Sciatic nerve (tissue), 2 donors: ENCODE measurements around the gene TMEM98. TPM values are rescaled to one million over a fixed set of nuclear protein-coding genes. Genes with fewer than 3 reads are reported as not detected.
"Not testable (repeated sequence)": the region's sequence is repeated elsewhere in the genome, so short reads cannot be mapped to it uniquely, and the experiment has no call there.

Experiments used
- ATAC-seq: fragments of 200-7000 bp; cut with Tn5 transposase; one replicate; pipeline ENCODE4 v1.9.1; 2020; ENCODE audit warnings: mild to moderate bottlenecking, moderate library complexity
- DNase-seq: peaks from one replicate; pipeline ENCODE4 v3.0.0-alpha.2; 2020; ENCODE audit warnings: low spot score
- intact Hi-C: fragments of 100-400 bp; cut with DNase I; formaldehyde crosslinking; loops from one replicate; pipeline ENCODE4 v1.14.2; 2022
- total RNA-seq: library from RNA; stranded (reverse); fragmentation: NEBNext Ultra II Directional; extraction: Animal tissue kit (Norgen Biotek cat#: 25700); gene quantifications from one replicate; pipeline ENCODE4 v1.2.1, GENCODE V29; 2021
- donor health status: DM: no; HTN: no; CAD: no.
- donor health status: DM: no; HTN: no; CAD: no.

The TMEM98 gene
- total RNA-seq, 1 donor from 2014 or later = 123 TPM

GRCh38 chr17:32912218-32912897 is 15.6 kb upstream of the TMEM98 start:
- DNase-seq = peak; percentile 62
- intact Hi-C loops = no loop called here
- ATAC-seq = peak; percentile 92

GRCh38 chr17:32913593-32913992 is 14.4 kb upstream of the TMEM98 start:
- DNase-seq = no peak
- intact Hi-C loops = no loop called here
- no peak for ATAC-seq

DNA sequence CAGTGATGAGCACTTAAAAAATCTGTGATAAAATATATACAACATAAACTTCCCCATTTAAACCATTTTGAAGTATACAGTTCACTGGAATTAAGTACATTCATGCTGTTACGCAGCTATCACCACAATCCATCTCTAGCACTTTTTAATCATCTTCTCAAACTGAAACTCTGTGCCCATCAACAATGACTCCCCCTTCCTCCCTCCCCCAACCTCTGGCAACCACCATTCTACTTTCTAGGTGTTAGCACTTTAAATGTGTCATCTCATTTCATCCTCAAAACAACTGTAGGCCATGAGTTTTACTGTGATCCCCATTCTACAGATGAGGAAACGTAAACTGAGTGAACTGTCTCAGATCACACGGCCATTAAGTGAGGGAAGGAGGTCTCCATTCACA is 13.8 kb upstream of the TMEM98 start:
- intact Hi-C loops = no loop called here
- no peak for ATAC-seq
- no peak for DNase-seq

DNA sequence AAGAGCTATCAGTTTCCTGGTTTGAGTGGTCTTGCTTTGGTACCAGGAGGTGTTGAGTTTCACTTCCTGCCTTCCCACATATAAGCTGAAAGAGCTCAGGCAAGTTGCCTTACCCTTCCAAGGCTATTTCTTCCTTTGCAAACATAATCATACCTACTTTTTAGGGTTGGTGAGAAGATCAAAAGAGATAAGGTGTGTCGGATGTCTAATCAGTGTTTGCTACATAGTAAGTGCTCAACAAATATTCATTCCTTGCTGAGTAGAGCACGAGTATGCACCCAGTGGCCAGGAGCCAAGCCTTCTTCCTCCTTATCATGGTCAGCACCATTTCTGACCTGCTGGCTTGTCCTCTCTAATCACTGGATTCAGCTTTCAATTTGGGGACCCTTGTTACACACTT is 12.7 kb upstream of the TMEM98 start:
- intact Hi-C loops = no loop called here
- ATAC-seq = no peak

GRCh38 chr17:32916134-32916533 is 11.8 kb upstream of the TMEM98 start:
- intact Hi-C loops = no loop called here
- no peak for DNase-seq
- ATAC-seq = no peak

More for the DNA sequence above, 12.7 kb upstream of the TMEM98 start:
- DNase-seq = no peak

- DNase-seq = no peak
- no peak for ATAC-seq
- intact Hi-C loops = no loop called here
These were observed 10.9 kb upstream of the TMEM98 start for GRCh38 chr17:32917081-32917480.

GRCh38 chr17:32917842-32918241 is 10.1 kb upstream of the TMEM98 start:
- intact Hi-C loops = no loop called here
- DNase-seq (no peak), ATAC-seq (no peak)

- ATAC-seq, DNase-seq, intact Hi-C loops: not testable (repeated sequence)
These were observed 8.1 kb upstream of the TMEM98 start for GRCh38 chr17:32919876-32920275.

DNA sequence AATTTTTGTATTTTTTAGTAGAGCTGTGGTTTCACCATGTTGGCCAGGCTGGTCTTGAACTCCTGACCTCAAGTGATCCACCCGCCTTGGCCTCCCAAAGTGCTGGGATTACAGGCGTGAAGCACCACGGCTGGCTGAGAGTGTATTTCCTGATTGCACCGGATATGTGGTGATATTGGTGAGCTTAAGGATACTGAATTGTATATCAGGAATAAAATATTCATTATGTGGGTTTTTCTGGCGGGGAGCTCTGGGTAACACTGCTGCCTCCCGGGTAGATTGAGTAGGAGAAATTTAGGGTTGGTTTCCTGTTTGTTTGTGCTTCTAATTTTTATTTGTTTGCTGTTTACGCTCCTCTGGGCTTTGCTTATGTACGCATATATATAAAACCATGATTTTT is 7.7 kb upstream of the TMEM98 start:
- no peak for DNase-seq
- no peak for ATAC-seq
- intact Hi-C loops = no loop called here

- no peak for ATAC-seq
- no peak for DNase-seq
- intact Hi-C loops = no loop called here
These were observed 6.9 kb upstream of the TMEM98 start for GRCh38 chr17:32921017-32921416.

DNA sequence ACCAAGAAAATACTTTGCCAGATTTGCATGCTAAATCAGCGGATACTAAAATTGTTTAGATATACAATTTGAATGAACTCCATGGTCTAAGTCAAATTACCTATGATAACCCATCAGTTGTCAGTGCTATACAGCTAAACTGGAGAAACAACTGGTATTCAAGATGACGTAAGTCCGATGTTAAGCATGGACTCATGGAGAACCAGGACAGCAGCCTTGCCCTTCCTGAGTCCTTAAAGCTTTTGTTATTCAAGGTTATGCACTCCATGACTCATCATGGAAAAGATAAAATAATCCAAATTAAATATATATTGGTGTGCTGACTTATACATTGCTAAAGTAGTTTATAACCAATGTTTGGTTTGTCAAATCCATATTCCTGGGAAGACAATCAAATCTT is 4.0 kb upstream of the TMEM98 start:
- ATAC-seq, DNase-seq, intact Hi-C loops: not testable (repeated sequence)

DNA sequence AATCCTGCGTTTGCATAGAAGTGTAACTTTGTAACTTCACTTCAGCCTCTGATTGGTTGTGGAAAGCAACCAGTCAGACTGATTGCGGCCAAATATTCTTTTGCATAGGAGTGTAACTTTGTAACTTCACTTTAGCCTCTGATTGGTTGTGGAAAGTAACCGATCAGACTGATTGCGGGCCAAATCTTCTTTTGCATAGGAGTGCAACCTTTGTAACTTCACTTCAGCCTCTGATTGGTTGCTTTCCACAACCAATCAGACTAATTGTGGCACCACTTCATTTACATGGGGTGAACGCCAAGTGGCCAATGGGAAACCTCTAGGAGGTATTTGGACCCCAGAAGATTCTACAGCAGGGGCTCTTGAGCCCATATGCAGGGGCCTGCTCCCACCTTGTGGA is 1.8 kb upstream of the TMEM98 start:
- ATAC-seq (no peak), DNase-seq (no peak)
- intact Hi-C loops = no loop called here

GRCh38 chr17:32926789-32927188 is 1.2 kb upstream of the TMEM98 start:
- intact Hi-C loops, DNase-seq, ATAC-seq: not testable (repeated sequence)

DNA sequence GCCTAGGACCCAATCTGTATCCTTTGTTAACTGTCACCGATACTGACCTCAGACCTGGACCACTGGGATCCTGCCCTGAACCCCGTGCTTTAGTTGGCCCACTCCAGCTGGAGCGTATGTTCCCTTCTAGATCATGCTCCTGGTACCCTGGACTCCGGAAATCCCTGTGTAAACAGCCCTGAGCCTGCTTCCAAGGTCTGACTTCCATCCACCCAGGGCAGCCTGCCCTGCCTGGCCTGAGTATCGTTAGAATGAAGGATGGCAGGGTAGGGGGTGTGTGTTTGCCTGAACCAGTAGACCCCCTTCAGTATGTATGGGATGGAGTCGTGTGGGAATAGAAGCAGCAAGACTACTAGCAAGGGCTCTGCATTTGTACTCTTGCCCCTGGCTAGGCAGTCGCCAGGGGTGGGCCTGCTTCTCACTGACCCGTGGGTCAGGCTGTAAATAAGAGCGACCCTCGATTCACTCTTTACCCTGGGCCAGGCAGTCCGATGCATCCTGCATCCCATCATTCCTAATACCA is 691 bp upstream of the TMEM98 start:
- intact Hi-C loops = no loop called here
- peak; percentile 39 for ATAC-seq
- DNase-seq = no peak

DNA sequence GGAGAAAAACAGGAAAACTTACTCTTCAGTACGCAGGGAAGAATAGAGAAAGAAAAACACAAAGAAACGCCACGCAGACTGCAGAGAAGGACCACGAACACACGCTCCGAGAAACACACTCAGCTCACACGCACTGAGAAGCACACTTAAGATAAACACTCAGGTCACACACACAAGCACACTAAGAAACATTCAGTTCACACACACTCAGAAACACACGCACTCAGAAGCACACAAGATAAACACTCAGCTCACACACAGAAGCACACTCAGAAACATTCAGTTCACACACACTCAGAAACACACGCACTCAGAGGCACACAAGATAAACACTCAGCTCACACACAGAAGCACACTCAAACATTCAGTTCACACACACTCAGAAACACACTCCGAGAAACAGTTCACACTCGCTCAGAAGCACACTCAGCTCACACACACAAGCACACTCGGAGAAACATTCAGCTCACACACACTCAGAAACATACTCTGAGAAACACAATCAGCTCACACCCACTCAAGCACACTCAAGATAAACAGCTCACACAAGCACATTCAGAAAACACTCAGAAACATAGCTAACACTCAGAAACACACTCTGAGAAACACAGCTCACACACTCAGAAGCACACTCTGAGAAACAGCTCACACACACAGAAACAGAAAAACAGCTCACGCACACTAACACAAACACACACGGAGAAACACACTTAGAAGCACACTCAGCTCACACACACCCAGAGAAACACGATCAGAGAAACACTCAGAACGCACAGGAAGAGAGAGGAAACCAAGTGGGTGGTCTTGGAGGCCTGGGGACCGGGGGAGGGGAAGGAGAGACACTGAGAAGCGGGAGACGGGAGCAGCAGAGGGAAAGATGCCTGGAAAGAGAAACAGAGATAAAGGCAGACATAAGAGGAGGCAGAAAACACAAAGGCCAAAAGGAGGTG is 908 bp downstream of the TMEM98 start:
- intact Hi-C loops = no loop called here
- no peak for DNase-seq
- ATAC-seq = peak; percentile 70

GRCh38 chr17:32929588-32929987 is 1.6 kb downstream of the TMEM98 start:
- DNase-seq (no peak), ATAC-seq (peak; percentile 26)
- intact Hi-C loops = no loop called here

GRCh38 chr17:32930512-32930911 is 2.6 kb downstream of the TMEM98 start:
- intact Hi-C loops = no loop called here
- DNase-seq = no peak
- ATAC-seq = no peak

- no peak for ATAC-seq
These were observed 3.7 kb downstream of the TMEM98 start for GRCh38 chr17:32931686-32932085.

DNA sequence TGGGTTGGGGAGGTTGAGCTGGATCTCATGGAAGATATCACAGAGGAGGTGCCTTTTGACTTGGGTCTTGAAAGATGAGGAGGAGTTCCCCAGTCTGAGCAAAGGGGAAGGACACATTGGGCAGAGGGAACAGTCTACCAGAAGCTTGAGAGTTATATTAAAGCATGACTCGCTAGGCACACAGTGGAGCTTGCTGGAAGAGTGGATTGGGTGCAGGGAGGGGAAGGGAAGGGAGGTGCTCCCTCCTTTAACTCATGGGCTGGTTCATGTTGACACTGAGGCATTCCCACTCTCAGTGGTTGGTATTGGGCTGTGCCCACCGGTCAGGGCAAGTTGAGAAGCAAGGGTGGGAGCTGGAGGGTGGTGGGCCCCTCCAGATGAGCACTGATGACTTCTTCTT is 5.9 kb downstream of the TMEM98 start:
- DNase-seq = no peak
- ATAC-seq = no peak
- intact Hi-C loops = no loop called here

More at GRCh38 chr17:32931686-32932085, 3.7 kb downstream of the TMEM98 start:
- intact Hi-C loops = no loop called here
- DNase-seq = no peak

GRCh38 chr17:32935726-32936125 is 7.8 kb downstream of the TMEM98 start:
- ATAC-seq (peak; percentile 3), DNase-seq (no peak)
- intact Hi-C loops = no loop called here
